Stomach (tissue), 4 donors: ENCODE measurements around the gene TNRC6C.

Experiments used
- POLR2A ChIP-seq, 4 donors: fragments of 450-650 bp; IDR thresholded peaks; one replicate each; pipeline ENCODE4 v1.6.1; 2016; ENCODE audit warnings: antibody characterized with exemption in 4 of 4, control low read depth in 2 of 4, mild to moderate bottlenecking in 1 of 4, moderate library complexity in 1 of 4
- TF ChIP-seq, protein P1 (sequence below), 7 experiments: fragments of 450-650 bp in 4 of 7; fragments of 200-600 bp in 3 of 7; sonication (generic) in 3 of 7; IDR thresholded peaks; one replicate each; pipeline ENCODE4 v1.5.1; 2016 to 2019; ENCODE audit warnings: antibody characterized with exemption in 7 of 7, control low read depth in 2 of 7, mild to moderate bottlenecking in 1 of 7

DNA sequence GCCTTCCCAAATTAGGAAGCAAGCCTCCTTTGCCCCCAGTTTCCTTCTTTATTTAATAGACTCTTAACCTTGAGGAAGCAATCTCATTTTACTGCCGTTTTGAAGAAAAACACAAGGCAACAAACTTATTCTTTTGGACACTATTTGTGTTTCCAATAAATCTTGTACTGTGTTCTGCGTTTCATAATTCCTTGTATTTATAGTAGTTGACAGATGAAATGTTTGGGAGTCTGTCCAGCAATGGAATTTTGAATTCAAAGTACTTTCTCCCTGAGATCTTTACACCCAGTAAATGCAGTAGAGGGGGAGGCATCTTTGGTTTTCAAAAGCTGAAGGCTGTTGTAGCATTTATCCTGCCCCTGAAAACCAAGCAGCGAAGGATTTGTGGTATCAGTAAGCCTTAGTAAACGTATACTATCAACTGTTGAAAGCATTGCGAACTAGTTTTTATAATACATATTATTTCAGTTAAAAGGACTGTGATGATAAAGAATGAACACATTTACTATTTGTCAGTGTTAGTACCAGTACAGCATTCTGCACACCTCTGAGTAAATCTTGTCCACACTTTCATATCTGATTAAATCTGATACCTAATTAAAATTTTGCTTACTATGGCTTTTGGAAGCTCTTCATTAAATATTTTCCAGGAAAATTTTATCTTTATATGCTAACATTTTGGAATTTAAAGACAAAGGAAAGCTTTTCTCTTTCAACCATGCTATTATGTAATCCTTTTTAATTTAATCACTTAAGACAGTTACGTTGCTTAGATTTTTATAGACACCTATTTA, 83.1 kb downstream of the TNRC6C start:
- no peak for TF ChIP-seq POLR2A (IDR thresholded peaks at IDR 0.05)
- TF ChIP-seq, protein P1, sequence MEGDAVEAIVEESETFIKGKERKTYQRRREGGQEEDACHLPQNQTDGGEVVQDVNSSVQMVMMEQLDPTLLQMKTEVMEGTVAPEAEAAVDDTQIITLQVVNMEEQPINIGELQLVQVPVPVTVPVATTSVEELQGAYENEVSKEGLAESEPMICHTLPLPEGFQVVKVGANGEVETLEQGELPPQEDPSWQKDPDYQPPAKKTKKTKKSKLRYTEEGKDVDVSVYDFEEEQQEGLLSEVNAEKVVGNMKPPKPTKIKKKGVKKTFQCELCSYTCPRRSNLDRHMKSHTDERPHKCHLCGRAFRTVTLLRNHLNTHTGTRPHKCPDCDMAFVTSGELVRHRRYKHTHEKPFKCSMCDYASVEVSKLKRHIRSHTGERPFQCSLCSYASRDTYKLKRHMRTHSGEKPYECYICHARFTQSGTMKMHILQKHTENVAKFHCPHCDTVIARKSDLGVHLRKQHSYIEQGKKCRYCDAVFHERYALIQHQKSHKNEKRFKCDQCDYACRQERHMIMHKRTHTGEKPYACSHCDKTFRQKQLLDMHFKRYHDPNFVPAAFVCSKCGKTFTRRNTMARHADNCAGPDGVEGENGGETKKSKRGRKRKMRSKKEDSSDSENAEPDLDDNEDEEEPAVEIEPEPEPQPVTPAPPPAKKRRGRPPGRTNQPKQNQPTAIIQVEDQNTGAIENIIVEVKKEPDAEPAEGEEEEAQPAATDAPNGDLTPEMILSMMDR (IDR thresholded peaks at IDR 0.05) = no peak
